Body of pancreas (tissue), 4 donors: ENCODE results near the gene GPR107.

ENCODE experiments used
- CTCF ChIP-seq, 7 experiments: fragments of 450-650 bp in 4 of 7; fragments of 200-600 bp in 3 of 7; sonication (generic) in 3 of 7; IDR thresholded peaks; one replicate each; pipeline ENCODE4 v1.5.1; 2016 to 2019; ENCODE audit warnings: antibody characterized with exemption in 7 of 7
- POLR2A ChIP-seq, 3 donors: fragments of 450-650 bp; IDR thresholded peaks; one replicate each; pipeline ENCODE4 v1.6.1; 2016; ENCODE audit warnings: antibody characterized with exemption in 3 of 3, mild to moderate bottlenecking in 2 of 3

DNA sequence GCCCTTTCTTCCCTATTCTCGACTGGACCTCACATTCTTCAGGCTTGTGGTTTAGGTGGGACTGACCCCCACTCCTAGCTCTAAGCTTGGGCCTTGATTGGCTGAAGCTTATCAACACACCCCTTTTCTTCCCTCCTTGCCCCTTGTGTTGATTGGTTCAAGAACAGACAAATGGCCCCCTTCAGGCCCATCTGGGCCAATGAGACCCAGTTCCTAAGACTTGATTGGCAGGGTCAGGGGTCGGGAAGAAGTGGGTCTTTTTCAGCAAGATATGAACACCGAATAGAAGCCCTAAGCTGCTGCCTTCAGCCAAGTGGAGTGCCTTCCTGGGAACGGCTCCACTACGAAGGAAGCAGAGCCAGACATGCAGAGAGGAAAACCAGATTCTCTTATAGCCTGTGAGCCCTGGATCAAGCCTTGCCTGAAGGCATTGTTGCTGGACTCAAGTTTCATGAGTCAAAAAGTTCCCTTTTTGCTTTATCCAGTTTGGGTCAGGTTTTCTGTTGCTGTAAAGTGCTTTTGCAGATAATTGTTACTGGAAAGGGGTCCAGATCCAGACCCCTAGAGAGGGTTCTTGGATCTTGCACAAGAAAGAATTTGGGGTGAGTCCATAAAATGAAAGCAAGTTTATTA lies 96.1 kb downstream of the GPR107 start:
- TF ChIP-seq POLR2A (IDR thresholded peaks at IDR 0.05): no peak
- TF ChIP-seq CTCF (IDR thresholded peaks at IDR 0.05): no peak
